ENCODE measurements around the gene DMXL2. TPM values are rescaled to one million over a fixed set of nuclear protein-coding genes. Genes with fewer than 3 reads are reported as not detected.

The DMXL2 gene
- total and polyA plus RNA-seq, 9 of the 15 experiments (the other 6 are each of a cell fraction or from before 2014, with no cell fraction given): 9.3 to 57.7 (median 30.7) TPM

DNA sequence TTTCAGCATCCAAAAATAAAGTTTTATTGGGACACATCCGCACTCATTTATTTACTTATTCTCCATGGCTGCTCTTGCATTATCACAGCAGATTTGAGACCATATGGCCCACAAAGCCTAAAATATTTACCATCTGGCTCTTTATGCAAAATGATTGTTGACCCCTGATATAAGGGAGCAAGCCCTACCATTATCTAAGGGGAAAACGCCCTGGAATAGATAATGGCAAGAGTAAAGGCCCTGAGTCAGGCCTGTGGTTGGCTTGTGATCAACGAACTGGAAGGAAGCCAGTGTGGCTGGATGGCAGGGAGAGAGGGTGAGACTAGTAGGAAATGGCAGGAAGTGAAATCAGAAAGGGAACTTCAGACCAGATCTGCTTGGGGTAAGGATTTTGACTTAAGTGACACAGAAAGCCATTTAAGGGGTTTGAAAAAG lies 24.6 kb upstream of the DMXL2 start (continued):
- TF ChIP-seq, protein P1, sequence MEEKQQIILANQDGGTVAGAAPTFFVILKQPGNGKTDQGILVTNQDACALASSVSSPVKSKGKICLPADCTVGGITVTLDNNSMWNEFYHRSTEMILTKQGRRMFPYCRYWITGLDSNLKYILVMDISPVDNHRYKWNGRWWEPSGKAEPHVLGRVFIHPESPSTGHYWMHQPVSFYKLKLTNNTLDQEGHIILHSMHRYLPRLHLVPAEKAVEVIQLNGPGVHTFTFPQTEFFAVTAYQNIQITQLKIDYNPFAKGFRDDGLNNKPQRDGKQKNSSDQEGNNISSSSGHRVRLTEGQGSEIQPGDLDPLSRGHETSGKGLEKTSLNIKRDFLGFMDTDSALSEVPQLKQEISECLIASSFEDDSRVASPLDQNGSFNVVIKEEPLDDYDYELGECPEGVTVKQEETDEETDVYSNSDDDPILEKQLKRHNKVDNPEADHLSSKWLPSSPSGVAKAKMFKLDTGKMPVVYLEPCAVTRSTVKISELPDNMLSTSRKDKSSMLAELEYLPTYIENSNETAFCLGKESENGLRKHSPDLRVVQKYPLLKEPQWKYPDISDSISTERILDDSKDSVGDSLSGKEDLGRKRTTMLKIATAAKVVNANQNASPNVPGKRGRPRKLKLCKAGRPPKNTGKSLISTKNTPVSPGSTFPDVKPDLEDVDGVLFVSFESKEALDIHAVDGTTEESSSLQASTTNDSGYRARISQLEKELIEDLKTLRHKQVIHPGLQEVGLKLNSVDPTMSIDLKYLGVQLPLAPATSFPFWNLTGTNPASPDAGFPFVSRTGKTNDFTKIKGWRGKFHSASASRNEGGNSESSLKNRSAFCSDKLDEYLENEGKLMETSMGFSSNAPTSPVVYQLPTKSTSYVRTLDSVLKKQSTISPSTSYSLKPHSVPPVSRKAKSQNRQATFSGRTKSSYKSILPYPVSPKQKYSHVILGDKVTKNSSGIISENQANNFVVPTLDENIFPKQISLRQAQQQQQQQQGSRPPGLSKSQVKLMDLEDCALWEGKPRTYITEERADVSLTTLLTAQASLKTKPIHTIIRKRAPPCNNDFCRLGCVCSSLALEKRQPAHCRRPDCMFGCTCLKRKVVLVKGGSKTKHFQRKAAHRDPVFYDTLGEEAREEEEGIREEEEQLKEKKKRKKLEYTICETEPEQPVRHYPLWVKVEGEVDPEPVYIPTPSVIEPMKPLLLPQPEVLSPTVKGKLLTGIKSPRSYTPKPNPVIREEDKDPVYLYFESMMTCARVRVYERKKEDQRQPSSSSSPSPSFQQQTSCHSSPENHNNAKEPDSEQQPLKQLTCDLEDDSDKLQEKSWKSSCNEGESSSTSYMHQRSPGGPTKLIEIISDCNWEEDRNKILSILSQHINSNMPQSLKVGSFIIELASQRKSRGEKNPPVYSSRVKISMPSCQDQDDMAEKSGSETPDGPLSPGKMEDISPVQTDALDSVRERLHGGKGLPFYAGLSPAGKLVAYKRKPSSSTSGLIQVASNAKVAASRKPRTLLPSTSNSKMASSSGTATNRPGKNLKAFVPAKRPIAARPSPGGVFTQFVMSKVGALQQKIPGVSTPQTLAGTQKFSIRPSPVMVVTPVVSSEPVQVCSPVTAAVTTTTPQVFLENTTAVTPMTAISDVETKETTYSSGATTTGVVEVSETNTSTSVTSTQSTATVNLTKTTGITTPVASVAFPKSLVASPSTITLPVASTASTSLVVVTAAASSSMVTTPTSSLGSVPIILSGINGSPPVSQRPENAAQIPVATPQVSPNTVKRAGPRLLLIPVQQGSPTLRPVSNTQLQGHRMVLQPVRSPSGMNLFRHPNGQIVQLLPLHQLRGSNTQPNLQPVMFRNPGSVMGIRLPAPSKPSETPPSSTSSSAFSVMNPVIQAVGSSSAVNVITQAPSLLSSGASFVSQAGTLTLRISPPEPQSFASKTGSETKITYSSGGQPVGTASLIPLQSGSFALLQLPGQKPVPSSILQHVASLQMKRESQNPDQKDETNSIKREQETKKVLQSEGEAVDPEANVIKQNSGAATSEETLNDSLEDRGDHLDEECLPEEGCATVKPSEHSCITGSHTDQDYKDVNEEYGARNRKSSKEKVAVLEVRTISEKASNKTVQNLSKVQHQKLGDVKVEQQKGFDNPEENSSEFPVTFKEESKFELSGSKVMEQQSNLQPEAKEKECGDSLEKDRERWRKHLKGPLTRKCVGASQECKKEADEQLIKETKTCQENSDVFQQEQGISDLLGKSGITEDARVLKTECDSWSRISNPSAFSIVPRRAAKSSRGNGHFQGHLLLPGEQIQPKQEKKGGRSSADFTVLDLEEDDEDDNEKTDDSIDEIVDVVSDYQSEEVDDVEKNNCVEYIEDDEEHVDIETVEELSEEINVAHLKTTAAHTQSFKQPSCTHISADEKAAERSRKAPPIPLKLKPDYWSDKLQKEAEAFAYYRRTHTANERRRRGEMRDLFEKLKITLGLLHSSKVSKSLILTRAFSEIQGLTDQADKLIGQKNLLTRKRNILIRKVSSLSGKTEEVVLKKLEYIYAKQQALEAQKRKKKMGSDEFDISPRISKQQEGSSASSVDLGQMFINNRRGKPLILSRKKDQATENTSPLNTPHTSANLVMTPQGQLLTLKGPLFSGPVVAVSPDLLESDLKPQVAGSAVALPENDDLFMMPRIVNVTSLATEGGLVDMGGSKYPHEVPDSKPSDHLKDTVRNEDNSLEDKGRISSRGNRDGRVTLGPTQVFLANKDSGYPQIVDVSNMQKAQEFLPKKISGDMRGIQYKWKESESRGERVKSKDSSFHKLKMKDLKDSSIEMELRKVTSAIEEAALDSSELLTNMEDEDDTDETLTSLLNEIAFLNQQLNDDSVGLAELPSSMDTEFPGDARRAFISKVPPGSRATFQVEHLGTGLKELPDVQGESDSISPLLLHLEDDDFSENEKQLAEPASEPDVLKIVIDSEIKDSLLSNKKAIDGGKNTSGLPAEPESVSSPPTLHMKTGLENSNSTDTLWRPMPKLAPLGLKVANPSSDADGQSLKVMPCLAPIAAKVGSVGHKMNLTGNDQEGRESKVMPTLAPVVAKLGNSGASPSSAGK (IDR thresholded peaks at IDR 0.05): no peak
- TF ChIP-seq, protein P2, sequence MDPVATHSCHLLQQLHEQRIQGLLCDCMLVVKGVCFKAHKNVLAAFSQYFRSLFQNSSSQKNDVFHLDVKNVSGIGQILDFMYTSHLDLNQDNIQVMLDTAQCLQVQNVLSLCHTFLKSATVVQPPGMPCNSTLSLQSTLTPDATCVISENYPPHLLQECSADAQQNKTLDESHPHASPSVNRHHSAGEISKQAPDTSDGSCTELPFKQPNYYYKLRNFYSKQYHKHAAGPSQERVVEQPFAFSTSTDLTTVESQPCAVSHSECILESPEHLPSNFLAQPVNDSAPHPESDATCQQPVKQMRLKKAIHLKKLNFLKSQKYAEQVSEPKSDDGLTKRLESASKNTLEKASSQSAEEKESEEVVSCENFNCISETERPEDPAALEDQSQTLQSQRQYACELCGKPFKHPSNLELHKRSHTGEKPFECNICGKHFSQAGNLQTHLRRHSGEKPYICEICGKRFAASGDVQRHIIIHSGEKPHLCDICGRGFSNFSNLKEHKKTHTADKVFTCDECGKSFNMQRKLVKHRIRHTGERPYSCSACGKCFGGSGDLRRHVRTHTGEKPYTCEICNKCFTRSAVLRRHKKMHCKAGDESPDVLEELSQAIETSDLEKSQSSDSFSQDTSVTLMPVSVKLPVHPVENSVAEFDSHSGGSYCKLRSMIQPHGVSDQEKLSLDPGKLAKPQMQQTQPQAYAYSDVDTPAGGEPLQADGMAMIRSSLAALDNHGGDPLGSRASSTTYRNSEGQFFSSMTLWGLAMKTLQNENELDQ (CRISPR knock-in tag; IDR thresholded peaks at IDR 0.05; ENCODE audit: borderline replicate concordance): no peak
- TF ChIP-seq CBX3 (IDR thresholded peaks at IDR 0.05; ENCODE audit: borderline replicate concordance in 1 of 2, low read length in 2 of 2): peak in 1 of 2 experiments; percentile 68; a peak in 1 of 3 replicates
- TF ChIP-seq SIRT6 (IDR thresholded peaks at IDR 0.05; ENCODE audit: low read depth, low read length): no peak
- no peak for TF ChIP-seq ZNF184 (CRISPR knock-in tag; IDR thresholded peaks at IDR 0.05)
- TF ChIP-seq MTA1 (IDR thresholded peaks at IDR 0.05; ENCODE audit: borderline replicate concordance): peak; percentile 84
- TF ChIP-seq, protein P3, sequence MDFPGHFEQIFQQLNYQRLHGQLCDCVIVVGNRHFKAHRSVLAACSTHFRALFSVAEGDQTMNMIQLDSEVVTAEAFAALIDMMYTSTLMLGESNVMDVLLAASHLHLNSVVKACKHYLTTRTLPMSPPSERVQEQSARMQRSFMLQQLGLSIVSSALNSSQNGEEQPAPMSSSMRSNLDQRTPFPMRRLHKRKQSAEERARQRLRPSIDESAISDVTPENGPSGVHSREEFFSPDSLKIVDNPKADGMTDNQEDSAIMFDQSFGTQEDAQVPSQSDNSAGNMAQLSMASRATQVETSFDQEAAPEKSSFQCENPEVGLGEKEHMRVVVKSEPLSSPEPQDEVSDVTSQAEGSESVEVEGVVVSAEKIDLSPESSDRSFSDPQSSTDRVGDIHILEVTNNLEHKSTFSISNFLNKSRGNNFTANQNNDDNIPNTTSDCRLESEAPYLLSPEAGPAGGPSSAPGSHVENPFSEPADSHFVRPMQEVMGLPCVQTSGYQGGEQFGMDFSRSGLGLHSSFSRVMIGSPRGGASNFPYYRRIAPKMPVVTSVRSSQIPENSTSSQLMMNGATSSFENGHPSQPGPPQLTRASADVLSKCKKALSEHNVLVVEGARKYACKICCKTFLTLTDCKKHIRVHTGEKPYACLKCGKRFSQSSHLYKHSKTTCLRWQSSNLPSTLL (IDR thresholded peaks at IDR 0.05): no peak
- TF ChIP-seq ZNF584 (CRISPR knock-in tag; IDR thresholded peaks at IDR 0.05; ENCODE audit: low read depth): peak; percentile 69; the same call in 1 of the 2 replicates
- peak; percentile 29 to 71; a peak in 2 of 4 replicates for TF ChIP-seq MAZ (CRISPR knock-in tag; conservative IDR thresholded peaks at IDR 0.05 in 1 of 2, IDR thresholded peaks at IDR 0.05 in 1 of 2)
